ENCODE measurements around the gene CLEC18A. TPM values are rescaled to one million over a fixed set of nuclear protein-coding genes. Genes with fewer than 3 reads are reported as not detected.
A peak's percentile ranks its signal among the peaks of the same experiment; 100 is the strongest.
"Not testable (repeated sequence)": the region's sequence is repeated elsewhere in the genome, so short reads cannot be mapped to it uniquely, and the experiment has no call there.

The CLEC18A gene
- total RNA-seq, 4 donors from 2014 or later, result 0.83 to 9.9 (median 4.9) TPM

GRCh38 chr16:69952116-69952515 is 982 bp downstream of the CLEC18A start:
- H3K36me3 ChIP-seq, DNase-seq, H3K9me3 ChIP-seq, H3K4me3 ChIP-seq, H3K27ac ChIP-seq, H3K27me3 ChIP-seq, H3K4me1 ChIP-seq: not testable (repeated sequence)

- not testable (repeated sequence) for H3K4me1 ChIP-seq, H3K9me3 ChIP-seq, H3K4me3 ChIP-seq, H3K36me3 ChIP-seq, H3K27ac ChIP-seq, H3K27me3 ChIP-seq
- DNase-seq, result peak in 2 of 3 donors; percentile 3 to 14
Measured at GRCh38 chr16:69952572-69953355, 1.6 kb downstream of the CLEC18A start.

GRCh38 chr16:69954241-69954640 is 3.1 kb downstream of the CLEC18A start:
- not testable (repeated sequence) for H3K27ac ChIP-seq, H3K4me3 ChIP-seq, H3K9me3 ChIP-seq, H3K4me1 ChIP-seq, H3K27me3 ChIP-seq, H3K36me3 ChIP-seq
- DNase-seq, result peak in 1 of 3 donors; percentile 29

GRCh38 chr16:69963312-69963711 is 12.2 kb downstream of the CLEC18A start:
- not testable (repeated sequence) for H3K9me3 ChIP-seq, H3K4me3 ChIP-seq, H3K27ac ChIP-seq, H3K27me3 ChIP-seq, H3K4me1 ChIP-seq, DNase-seq, H3K36me3 ChIP-seq

- H3K27me3 ChIP-seq, H3K9me3 ChIP-seq, H3K36me3 ChIP-seq, H3K4me1 ChIP-seq: not testable (repeated sequence)
- peak in 2 of 3 donors; percentile 49 to 61 for DNase-seq
- Histone ChIP-seq H3K27ac (peak overlapping the region in 2 of 4 donors; percentile 17 to 55), H3K4me3 (peak overlapping the region; percentile 27 to 62 (median 40))
Measured at GRCh38 chr16:69964960-69965660, 14.0 kb downstream of the CLEC18A start.

GRCh38 chr16:69965661-69966054 is 14.5 kb downstream of the CLEC18A start:
- not testable (repeated sequence) for H3K27ac ChIP-seq, H3K9me3 ChIP-seq, H3K36me3 ChIP-seq, H3K4me1 ChIP-seq, H3K27me3 ChIP-seq, DNase-seq
- H3K4me3 ChIP-seq, result peak overlapping the region in 3 of 4 donors; percentile 37 to 62 (median 44)

GRCh38 chr16:69967688-69968087 is 16.6 kb downstream of the CLEC18A start:
- not testable (repeated sequence) for DNase-seq, H3K4me1 ChIP-seq, H3K36me3 ChIP-seq, H3K4me3 ChIP-seq, H3K9me3 ChIP-seq, H3K27me3 ChIP-seq, H3K27ac ChIP-seq

- H3K27ac ChIP-seq, result not testable (repeated sequence)
Measured at GRCh38 chr16:69968125-69968524, 17.0 kb downstream of the CLEC18A start.

GRCh38 chr16:69969657-69970056 is 18.5 kb downstream of the CLEC18A start:
- not testable (repeated sequence) for H3K27ac ChIP-seq, H3K4me3 ChIP-seq, DNase-seq, H3K27me3 ChIP-seq, H3K9me3 ChIP-seq, H3K4me1 ChIP-seq, H3K36me3 ChIP-seq

More at GRCh38 chr16:69968125-69968524, 17.0 kb downstream of the CLEC18A start:
- not testable (repeated sequence) for H3K27me3 ChIP-seq, H3K9me3 ChIP-seq, H3K4me1 ChIP-seq, DNase-seq, H3K36me3 ChIP-seq, H3K4me3 ChIP-seq

- not testable (repeated sequence) for H3K4me3 ChIP-seq, H3K36me3 ChIP-seq, H3K27ac ChIP-seq, H3K9me3 ChIP-seq, H3K27me3 ChIP-seq, H3K4me1 ChIP-seq, DNase-seq
Measured at GRCh38 chr16:69972120-69972519, 21.0 kb downstream of the CLEC18A start.

GRCh38 chr16:69972935-69973334 is 21.8 kb downstream of the CLEC18A start:
- not testable (repeated sequence) for H3K4me3 ChIP-seq, H3K27me3 ChIP-seq, H3K27ac ChIP-seq, H3K36me3 ChIP-seq, H3K9me3 ChIP-seq, H3K4me1 ChIP-seq, DNase-seq

- H3K27ac ChIP-seq, result not testable (repeated sequence)
Measured at GRCh38 chr16:69985196-69985595, 34.1 kb downstream of the CLEC18A start.

GRCh38 chr16:69997956-69998355 is 46.8 kb downstream of the CLEC18A start:
- H3K27me3 ChIP-seq, DNase-seq, H3K4me1 ChIP-seq, H3K9me3 ChIP-seq, H3K4me3 ChIP-seq, H3K27ac ChIP-seq: not testable (repeated sequence)
- H3K36me3 ChIP-seq, result peaks cover 0 to 29% (median 0%) of the 10 kb centered on the region in 3 donors

More at GRCh38 chr16:69985196-69985595, 34.1 kb downstream of the CLEC18A start:
- H3K4me1 ChIP-seq, DNase-seq, H3K27me3 ChIP-seq, H3K9me3 ChIP-seq, H3K4me3 ChIP-seq: not testable (repeated sequence)
- H3K36me3 ChIP-seq, result peaks cover 0 to 20% (median 0%) of the 10 kb centered on the region in 3 donors

- not testable (repeated sequence) for H3K4me3 ChIP-seq, H3K27me3 ChIP-seq, H3K9me3 ChIP-seq, H3K4me1 ChIP-seq, H3K27ac ChIP-seq, DNase-seq
- H3K36me3 ChIP-seq, result peaks cover 0 to 20% (median 0%) of the 10 kb centered on the region in 3 donors
Measured at GRCh38 chr16:69999801-70000200, 48.7 kb downstream of the CLEC18A start.

- H3K27ac ChIP-seq, H3K27me3 ChIP-seq, H3K4me3 ChIP-seq, H3K9me3 ChIP-seq, DNase-seq, H3K4me1 ChIP-seq: not testable (repeated sequence)
- peaks cover 0 to 12% (median 0%) of the 10 kb centered on the region in 3 donors for H3K36me3 ChIP-seq
Measured at GRCh38 chr16:70003511-70003910, 52.4 kb downstream of the CLEC18A start.
